Activated CD4-positive, alpha-beta T cell treated with anti-CD3 and anti-CD28 coated beads, Interleukin-2, Interleukin-6, amounts not matched to agents 100 ng/mL and 50 ng/mL, durations not matched to agents 16 hours and 8 hours (primary cell): ENCODE results near the gene SENP3.

ENCODE experiments used
- DNase-seq: peaks from one replicate; pipeline ENCODE4 v3.0.0-alpha.2; 2020

SENP3 gene

DNA sequence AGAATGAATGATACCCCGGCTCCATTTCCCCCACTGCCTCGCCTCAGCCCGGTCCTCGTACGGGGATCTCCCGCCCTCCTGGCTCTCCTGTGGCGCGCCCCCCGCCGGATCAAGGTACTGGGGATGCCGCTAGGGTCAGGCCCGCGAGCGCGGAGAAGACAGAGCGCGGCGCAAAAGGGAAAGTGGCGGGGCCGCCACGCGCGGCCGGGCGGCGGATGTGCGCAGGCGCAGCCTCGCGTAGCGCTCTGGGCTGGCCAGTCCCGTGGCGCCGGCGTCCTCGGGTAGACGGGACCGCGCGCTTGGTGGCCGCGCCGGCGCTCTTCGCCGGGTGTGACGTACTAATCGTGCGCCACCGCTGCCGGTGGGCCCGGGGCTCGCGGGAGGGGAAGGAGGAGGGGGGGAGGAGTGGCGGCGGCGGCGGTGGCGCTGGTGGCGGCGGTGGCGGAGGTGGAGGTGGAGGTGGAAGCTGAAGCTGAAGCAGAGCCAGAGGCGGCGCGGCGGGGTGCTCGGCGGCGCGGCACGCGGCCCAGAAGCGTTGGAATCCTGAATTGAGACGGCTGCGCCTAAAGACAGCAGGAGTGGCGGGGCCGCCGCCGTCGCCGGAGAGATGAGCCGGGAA is at the start of gene SENP3:
Gene SENP3 (plus strand): TSS at position 331 of the 619 bp plus-strand sequence. CDS start 1,158 bp downstream, outside the sequence.
- peak; percentile 94 for DNase-seq

DNA sequence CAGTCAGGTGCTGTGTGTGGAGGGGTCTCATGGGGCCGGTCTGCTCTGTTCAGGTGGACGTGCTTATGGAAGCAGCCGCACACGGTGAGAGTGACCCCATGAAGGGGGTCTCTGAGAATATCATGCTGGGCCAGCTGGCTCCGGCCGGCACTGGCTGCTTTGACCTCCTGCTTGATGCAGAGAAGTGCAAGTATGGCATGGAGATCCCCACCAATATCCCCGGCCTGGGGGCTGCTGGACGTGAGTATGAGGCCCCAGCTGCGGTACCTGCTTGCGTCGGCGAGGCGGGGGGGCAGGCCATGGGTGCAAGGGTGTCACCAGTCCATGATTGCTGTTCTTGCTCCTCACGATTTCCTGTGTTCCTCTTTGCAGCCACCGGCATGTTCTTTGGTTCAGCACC is 49.6 kb upstream of the SENP3 start:
- DNase-seq: no peak

DNA sequence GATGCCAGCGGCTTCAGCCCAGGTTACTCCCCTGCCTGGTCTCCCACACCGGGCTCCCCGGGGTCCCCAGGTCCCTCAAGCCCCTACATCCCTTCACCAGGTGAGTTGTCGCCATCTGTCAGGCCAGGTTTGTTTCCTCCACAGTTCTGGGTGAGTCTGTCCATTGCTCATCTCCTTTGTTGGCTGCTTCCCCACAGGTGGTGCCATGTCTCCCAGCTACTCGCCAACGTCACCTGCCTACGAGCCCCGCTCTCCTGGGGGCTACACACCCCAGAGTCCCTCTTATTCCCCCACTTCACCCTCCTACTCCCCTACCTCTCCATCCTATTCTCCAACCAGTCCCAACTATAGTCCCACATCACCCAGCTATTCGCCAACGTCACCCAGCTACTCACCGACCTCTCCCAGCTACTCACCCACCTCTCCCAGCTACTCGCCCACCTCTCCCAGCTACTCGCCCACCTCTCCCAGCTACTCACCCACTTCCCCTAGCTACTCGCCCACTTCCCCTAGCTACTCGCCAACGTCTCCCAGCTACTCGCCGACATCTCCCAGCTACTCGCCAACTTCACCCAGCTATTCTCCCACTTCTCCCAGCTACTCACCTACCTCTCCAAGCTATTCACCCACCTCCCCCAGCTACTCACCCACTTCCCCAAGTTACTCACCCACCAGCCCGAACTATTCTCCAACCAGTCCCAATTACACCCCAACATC is 48.7 kb upstream of the SENP3 start:
- DNase-seq: no peak

DNA sequence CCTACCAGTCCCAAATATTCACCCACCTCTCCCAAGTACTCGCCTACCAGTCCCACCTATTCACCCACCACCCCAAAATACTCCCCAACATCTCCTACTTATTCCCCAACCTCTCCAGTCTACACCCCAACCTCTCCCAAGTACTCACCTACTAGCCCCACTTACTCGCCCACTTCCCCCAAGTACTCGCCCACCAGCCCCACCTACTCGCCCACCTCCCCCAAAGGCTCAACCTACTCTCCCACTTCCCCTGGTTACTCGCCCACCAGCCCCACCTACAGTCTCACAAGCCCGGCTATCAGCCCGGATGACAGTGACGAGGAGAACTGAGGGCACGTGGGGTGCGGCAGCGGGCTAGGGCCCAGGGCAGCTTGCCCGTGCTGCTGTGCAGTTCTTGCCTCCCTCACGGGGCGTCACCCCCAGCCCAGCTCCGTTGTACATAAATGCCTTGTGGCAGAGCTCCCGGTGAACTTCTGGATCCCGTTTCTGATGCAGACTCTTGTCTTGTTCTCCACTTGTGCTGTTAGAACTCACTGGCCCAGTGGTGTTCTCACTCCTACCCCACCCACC is 47.8 kb upstream of the SENP3 start:
- no peak for DNase-seq

DNA sequence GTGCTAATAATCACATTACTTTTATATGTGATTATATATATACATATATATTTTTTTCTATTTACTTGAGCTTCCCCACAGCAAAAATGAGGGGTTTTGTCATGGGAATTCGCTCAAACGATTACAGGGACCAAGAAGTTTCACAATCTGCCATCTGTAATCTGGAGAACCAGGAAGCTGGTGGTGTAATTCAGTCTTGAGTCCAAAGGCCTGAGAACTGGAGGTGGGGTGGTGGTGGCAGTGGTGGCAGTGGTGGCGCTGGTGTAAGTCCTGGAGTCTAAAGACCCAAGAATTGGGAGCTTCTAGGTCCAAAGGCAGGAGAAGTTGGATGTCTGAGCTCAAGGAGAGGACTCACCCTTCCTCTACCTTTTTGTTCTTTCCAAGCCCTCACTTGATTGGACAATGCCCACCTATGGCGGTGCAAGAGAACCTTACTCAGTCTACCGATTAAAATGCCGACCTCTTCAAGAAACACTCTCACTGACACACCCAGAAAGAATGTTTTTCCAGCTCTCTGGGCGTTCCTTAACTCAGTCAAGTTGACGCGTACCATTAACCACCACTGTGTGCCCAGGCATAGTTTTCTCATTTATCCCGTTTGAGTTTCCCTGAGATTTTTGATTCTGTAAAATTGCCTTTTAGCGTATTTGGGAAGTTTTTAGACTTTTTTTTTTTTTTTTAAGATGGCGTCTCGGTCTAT is 45.7 kb upstream of the SENP3 start:
- DNase-seq: no peak

DNA sequence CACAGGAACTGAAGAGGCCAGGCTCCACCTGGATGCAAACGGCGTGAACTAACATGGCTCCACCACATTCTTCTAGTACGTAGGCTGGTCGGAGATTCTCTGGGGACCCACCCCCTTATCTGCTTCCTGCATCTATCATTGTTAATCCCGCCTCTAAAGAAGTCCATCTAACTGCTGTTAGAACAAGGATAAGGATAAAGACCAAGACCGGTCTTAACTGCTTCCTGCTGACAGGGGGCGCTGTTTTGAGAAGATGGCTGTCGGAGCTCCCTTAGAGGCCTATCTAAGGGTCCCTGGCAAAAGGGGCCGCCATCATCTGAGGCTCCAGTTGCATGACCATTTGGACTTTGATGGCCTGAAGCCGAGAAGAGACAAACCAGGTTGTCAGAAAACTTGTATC is 38.7 kb upstream of the SENP3 start:
- DNase-seq: peak; percentile 55

DNA sequence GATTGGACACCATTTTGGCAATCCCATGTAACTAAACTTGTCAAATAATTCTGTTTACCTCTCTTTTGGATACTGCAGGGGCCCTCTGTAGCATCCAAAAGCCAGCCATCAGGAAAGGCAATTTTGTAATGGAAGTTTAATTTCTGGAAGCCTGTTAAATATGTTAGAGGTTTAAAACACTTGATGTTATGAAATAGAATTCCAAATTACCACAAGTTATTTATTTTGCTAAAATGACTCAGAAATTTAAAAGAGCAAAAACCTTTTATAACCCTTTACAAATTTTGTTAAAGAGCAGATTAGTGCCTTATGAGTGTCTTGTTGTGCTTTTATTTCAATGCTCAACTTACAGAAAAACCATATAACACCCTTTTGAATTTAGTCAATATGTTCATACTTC is 32.9 kb upstream of the SENP3 start:
- DNase-seq: no peak

DNA sequence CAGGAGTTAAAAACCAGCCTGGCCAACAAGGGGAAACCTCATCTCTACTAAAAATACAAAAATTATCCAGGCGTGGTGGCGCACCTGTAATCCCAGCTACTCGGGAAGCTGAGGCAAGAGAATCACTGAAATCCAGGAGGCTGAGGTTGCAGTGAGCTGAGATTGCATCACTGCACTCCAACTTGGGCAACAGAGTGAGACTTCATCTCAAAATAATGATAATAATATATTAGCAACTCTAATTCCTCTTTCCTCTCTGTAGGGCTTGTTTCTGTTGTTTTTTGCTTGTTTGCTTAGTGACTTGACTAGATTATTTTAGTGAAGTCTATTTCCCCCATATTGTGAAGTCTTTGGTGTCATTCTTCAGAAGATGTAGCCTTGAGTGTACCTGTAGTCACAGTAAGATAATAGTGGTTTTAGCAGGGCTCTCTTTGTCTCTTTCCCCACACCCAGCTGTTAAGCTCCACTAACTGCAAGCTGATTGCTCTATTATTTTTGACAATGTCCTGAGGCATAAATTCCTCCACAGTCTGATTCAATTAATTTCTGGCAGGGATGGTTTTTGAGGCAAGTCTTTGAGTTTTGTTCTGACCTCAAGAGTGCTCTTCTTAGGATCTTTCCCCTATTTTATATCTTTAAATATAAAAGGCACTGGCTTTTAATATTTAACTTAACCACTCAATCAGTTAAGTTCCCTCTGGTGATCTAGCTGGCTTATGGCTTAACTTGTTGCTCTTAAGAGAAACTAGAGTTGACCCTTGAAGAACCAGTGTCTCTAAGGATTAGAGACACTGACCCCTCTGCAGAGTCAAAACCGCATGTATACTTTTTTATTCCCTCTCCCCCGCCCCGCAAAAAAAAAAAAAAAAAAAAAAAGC is 31.5 kb upstream of the SENP3 start:
- no peak for DNase-seq

DNA sequence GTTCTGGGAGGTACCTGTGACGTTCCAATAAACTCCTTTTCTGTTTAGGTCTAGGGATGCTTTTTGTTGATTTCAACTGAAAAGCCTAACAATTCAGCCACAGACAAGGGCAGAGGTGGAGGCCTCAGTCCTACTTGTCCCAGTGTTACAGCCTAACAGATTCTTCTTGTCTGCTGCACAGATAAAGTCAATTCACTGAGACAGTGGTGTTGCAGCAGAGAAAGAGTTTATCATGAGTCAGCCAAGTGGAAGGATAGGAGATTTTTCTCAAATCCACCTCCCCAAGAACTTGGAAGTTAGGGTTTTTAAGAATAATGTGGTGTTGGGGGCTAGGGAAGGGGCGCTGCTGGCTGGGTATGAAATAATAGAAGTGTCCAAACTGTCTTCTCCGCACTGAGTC is 23.7 kb upstream of the SENP3 start:
- DNase-seq: no peak

DNA sequence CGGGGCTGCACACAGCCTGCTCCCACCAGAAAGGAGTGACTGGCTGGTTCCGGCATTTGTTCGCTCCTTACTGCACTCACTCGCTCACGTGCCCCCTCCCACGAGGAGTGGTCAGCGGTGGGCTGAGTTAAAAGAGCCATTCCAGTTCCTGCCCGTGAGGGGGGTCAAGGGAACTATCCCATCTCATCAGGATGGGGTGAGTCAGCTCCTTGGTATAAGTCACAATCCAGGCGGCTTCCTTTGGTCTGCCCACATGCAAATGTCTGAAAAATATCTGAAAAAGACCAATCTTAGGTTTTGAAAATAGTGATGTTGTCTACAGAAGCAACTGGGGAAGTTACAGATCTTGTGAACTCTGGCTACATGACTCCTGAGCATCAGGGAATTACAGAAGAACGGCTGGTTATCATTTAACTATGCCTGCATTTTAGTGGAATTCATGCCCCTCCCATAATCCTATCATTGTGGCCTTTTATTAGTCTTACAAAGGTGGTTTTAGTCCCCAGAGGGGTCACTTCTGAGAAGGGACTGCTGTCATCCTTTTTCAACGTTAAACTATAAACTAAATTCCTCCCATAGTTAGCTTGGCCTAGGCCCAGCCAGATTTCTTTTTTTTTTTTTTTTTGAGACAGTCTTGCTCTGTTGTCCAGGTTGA is 22.7 kb upstream of the SENP3 start:
- DNase-seq: no peak

DNA sequence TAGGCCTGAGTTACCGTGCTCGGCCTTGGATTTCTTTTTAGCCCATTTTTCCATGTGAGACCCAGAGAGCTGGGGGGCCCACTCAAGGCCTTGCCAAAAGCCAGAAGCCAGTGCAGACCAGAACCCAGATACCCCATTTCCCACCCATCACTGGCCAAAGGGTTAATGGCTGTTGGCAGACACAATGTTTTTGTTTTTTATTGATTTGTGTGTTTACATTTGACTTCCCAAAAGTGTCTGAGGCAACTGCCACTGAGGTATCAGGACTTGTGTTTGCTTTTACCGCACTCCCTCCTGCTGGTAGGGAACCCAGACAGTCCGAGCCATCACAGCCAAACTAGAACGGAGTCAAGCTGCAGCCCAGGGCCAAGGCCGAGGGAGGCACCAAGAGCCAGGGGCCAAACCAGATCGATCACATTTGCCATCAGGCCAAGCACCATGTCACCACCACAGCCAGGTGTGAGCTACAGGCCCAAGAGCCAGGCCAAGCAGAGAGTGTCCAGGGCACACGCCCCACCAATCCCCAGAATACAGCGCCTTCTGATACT is 20.6 kb upstream of the SENP3 start:
- no peak for DNase-seq

DNA sequence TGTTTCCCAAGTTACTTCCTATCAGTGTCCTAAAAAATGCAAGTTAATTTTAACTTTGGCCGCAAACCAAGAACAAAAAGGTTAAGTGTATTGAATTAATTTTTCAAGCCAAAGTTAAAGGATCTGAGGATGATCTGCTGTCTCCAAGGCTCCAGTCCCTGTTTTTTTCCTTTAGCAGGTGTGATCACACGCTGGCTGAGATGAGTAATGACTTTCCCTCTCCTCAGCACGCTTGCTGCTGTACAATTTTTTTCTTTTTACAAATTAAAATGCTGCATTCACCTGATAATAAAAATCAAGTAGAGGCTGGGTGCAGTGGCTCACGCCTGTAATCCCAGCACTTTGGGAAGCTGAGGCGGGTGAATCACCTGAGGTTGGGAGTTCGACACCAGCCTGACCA is 16.8 kb upstream of the SENP3 start:
- DNase-seq: no peak

DNA sequence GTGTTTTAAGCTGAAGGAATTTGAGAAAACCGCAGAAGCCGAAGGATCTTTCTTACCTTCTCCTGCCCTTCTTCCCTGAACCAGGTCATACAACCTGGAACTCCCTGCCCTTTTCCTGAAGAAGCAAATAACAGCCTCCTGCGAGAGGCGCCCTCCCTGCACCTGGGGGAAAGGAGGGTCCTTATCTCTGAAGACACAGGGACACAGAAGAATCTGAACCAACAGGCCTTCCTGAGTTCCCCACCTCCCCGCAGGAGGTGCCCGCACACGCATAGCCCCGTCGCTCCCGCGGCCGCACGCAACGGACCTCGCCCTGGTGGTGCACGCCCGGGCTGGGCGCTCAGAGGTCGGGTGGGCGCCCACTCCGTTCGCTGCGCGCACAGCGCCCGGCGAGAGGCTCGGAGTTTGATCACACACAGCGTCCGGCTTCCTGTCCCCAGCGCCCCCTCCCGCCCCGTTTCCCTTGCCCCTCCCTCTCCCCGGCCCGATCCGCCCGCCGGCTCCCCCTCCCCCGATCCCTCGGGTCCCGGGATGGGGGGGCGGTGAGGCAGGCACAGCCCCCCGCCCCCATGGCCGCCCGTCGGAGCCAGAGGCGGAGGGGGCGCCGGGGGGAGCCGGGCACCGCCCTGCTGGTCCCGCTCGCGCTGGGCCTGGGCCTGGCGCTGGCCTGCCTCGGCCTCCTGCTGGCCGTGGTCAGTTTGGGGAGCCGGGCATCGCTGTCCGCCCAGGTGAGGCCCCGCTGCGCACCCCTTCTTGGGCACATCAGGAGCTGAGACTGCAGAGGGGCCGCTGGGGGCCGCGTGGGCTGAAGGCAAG is 12.9 kb upstream of the SENP3 start, which contains the start of gene TNFSF12:
Gene TNFSF12 (plus strand): TSS at position 474 of the 816 bp plus-strand sequence. CDS start 96 bp downstream, at position 570.
- DNase-seq: peak; percentile 73

DNA sequence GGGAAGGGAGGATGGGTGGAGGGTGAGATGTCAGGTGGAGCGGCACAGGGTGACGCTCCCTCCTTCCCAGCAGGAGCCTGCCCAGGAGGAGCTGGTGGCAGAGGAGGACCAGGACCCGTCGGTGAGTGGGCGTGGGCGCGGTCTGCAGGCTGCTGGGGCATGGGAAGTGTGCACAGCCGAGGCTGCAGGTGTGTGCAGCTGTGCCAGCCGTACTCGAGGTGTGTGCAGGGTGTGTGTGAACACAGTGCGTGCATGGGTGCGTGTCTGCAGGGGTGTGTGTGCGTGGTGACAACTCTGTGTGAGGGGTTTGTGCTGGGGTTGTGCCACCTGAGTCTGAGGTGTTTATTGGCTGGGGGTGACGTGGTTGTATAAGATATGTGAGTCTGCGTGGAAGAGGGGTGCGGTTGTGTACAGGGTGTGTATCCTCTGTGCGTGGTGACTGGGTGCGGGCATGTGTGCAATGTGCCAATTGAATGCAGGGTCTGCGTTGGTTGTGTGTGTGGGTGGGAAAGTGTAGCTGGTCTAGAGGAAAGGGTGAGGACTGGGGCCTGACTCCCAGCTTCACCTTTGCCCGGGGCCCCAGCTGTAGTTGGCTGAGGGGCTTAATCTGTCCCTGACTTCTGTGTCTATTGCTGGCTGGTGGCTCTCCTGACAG is 12.2 kb upstream of the SENP3 start:
- peak; percentile 48 for DNase-seq

DNA sequence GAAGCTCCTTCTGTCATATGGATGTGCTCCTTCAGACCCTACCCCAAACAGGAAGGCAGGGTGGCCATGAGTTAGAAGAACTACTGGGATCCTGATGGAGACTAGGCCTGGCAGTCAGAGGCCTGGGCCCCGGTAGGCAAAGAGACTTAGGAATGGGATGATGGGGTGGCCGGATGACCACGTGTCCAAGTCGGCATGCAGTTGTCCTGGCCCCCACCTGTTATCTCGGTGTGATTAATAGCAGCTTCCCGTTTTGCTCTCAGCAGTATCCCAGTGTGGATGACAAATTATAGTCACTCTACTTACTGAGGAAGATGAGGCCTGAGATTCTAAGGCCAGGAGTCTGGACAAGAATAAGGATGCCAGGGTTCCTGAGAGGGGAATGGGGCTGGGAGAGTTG is 11.4 kb upstream of the SENP3 start:
- DNase-seq: no peak

DNA sequence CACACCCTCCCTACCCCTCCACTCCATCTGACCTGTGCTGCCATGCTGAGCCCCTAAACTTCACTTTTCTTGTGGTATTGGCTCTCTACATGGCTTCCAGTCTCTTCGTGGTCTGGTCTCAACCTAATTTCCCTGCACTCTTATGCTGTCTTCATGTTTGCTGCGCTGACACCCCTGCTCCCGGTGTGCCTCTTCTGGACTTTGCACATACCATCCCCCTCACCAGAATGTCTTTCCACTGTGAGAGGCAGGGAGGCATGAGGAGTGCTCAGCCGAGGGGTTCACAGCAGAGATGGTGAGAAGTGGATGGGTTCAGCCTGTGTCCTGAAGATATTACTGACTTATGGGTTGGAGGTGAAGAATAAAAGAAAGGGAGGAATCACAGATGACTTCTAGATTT is 10.3 kb upstream of the SENP3 start:
- DNase-seq: no peak

DNA sequence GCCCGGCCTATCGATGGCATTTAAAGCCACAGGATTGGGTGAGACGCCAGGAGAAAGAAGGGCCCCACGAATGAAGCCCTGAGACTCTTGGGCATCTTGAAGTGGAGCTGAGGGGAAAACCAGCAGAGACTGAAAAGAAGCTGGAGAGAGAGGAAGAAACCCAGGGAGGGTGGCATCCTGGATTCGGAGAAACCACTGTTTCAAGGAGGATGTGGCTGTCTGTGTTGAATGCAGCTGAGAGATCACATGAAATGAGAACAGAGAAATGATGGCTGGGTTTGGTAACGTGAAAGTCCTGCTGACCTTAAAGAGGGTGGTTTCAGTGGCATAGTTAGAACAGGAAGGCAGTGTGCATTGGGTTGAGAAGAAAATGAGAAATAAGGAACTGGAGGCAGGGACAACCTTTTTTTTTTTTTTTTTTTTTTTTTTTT is 9.1 kb upstream of the SENP3 start:
- DNase-seq: peak; percentile 87

DNA sequence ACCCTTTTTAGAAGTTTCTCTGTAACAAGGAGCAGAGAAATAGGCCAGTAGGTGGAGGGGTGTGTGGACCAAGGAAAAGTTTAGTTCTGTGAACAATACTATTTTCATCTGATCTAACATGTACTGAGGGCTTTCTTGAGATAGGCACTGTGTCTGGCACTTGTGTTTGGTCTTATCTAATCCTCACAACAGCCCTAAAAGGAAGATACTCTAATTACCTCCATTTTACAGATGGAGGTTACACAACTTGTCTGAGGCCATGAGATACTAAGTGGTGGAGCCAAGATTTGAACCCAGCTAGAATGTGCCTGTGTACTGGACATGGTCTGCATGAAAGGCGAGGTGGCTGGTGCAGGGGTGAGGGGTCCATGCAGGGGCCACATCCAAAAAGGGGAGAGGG is 8.4 kb upstream of the SENP3 start:
- DNase-seq: no peak

DNA sequence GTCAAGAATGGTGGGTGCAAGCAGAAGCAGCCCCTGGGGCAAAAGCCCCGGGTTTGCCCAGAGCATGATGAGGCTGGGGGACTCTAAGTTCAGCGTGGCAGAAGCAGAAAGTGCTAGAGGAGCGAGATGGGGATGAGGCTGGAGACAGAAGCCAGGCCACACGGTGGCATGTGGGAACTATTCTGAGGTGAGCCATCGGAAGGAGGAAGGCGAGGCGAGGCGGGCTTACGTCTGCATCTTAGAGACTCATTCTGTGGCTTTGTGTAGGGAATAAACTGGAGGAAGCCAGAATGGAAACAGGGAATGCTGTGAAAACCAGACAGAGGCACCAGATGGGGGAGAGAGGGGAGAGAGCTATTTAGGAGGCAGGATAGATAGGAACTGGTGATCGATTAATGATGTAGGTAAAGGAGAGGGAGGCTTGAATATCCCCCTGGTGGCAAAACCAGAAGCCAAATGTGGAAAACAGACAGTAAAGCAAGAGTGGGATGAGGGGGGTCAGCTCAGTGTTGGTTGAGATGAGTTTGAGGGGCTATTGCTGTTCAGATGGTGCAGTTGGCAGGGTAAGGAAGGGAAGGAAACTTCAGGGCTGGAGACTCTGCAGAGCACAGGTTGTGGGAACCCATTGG is 6.3 kb upstream of the SENP3 start:
- DNase-seq: no peak

DNA sequence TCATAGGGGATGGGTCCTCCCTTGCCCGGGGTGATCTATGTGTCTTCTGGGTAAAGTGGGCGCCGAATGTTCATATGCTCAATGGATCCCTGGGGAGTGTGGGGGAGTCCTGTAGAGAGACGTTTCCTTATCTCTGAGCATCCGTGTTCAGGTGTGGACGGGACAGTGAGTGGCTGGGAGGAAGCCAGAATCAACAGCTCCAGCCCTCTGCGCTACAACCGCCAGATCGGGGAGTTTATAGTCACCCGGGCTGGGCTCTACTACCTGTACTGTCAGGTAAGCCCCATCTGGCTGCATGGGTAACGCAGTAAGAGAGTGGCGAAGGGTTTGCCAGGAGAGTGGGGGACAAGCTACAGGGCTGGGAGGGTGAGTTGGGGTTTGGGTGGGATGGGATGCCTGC is 5.1 kb upstream of the SENP3 start:
- no peak for DNase-seq
